K562 (cell line): ENCODE measurements around the gene LMLN. TPM values are rescaled to one million over a fixed set of nuclear protein-coding genes. Genes with fewer than 3 reads are reported as not detected.

ENCODE experiments used
- CCAR2 ChIP-seq: fragments of 200-400 bp; formaldehyde crosslinking; IDR thresholded peaks from 2 replicates; pipeline ENCODE4 v1.6.1; 2017; ENCODE audit warnings: mild to moderate bottlenecking, low read depth, low read length
- CCNT2 ChIP-seq: IDR thresholded peaks from 2 replicates; pipeline ENCODE4 v1.6.1; 2011; ENCODE audit warnings: borderline replicate concordance, low read depth, mild to moderate bottlenecking, moderate library complexity, mixed read lengths, low read length; ENCODE audit not compliant: insufficient read length; ENCODE audit errors: extremely low read depth
- CHD4 ChIP-seq: fragments of 200-600 bp; sonication (generic); IDR thresholded peaks from 3 replicates; pipeline ENCODE4 v1.6.1; 2012; ENCODE audit warnings: low read depth, mild to moderate bottlenecking, mixed read lengths, low read length, inconsistent platforms; ENCODE audit not compliant: insufficient read depth, insufficient replicate concordance, poor library complexity, severe bottlenecking
- CXXC5 ChIP-seq: fragments of 250-450 bp; sonication (Bioruptor Pico); IDR thresholded peaks from 2 replicates; pipeline ENCODE4 v1.8.0; 2022; ENCODE audit warnings: inconsistent platforms, mild to moderate bottlenecking, moderate library complexity
- ELF4 ChIP-seq: fragments of 450-650 bp; formaldehyde crosslinking; IDR thresholded peaks from 2 replicates; pipeline ENCODE4 v1.4.0; 2022; ENCODE audit warnings: missing genetic modification characterization
- GABPA ChIP-seq: fragments of 200-800 bp; sonication (Bioruptor generic); conservative IDR thresholded peaks from 2 replicates; pipeline ENCODE4 v1.6.1; 2016; ENCODE audit warnings: low read depth, missing genetic modification characterization, missing compliant biosample characterization
- GABPB1 ChIP-seq: sonication (generic); formaldehyde crosslinking; IDR thresholded peaks from 2 replicates; pipeline ENCODE4 v1.8.0; 2022; ENCODE audit warnings: mild to moderate bottlenecking, missing genetic modification reagents
- GTF2A2 ChIP-seq: IDR thresholded peaks from 2 replicates; pipeline ENCODE4 v1.6.1; 2016; ENCODE audit warnings: mild to moderate bottlenecking, missing genetic modification characterization, missing compliant biosample characterization
- HNRNPK ChIP-seq: fragments of 200-400 bp; formaldehyde crosslinking; IDR thresholded peaks from one replicate; pipeline ENCODE4 v1.6.1; 2018; ENCODE audit warnings: mild to moderate bottlenecking, low read depth, low read length; ENCODE audit not compliant: poor library complexity, severe bottlenecking
- NCOA2 ChIP-seq, 2 experiments: fragments of 450-650 bp; IDR thresholded peaks; 2 replicates each; pipeline ENCODE4 v1.6.1; 2018; ENCODE audit warnings: mild to moderate bottlenecking in 2 of 2, moderate library complexity in 1 of 2; ENCODE audit not compliant: partially characterized antibody in 2 of 2
- PPARD ChIP-seq: fragments of 250-450 bp; sonication (Bioruptor Pico); IDR thresholded peaks from 2 replicates; pipeline ENCODE4 v1.8.0; 2022; ENCODE audit warnings: inconsistent platforms, mild to moderate bottlenecking, moderate library complexity
- RFX1 ChIP-seq: fragments of 450-650 bp; IDR thresholded peaks from 2 replicates; pipeline ENCODE4 v1.6.1; 2016; ENCODE audit warnings: mild to moderate bottlenecking, moderate library complexity
- SLC30A9 ChIP-seq: fragments of 250-450 bp; sonication (Bioruptor Pico); IDR thresholded peaks from 2 replicates; pipeline ENCODE4 v1.8.0; 2022; ENCODE audit warnings: mild to moderate bottlenecking, moderate library complexity
- SRSF7 ChIP-seq: fragments of 200-400 bp; formaldehyde crosslinking; optimal IDR thresholded peaks from 2 replicates; pipeline ENCODE3; 2017; ENCODE audit warnings: mild to moderate bottlenecking, low read depth, low read length
- TCFL5 ChIP-seq: fragments of 250-450 bp; sonication (Bioruptor Pico); conservative IDR thresholded peaks from 2 replicates; pipeline ENCODE4 v1.6.1; 2021; ENCODE audit warnings: mild to moderate bottlenecking, moderate library complexity, matching md5 sums
- THRAP3 ChIP-seq: fragments of 450-650 bp; IDR thresholded peaks from 2 replicates; pipeline ENCODE4 v1.6.1; 2016; ENCODE audit warnings: mild to moderate bottlenecking, inconsistent platforms, borderline replicate concordance
- YBX1 ChIP-seq: fragments of 450-650 bp; IDR thresholded peaks from 2 replicates; pipeline ENCODE4 v1.7.1; 2016; ENCODE audit warnings: mild to moderate bottlenecking
- ZBTB17 ChIP-seq: fragments of 450-650 bp; formaldehyde crosslinking; IDR thresholded peaks from 2 replicates; pipeline ENCODE4 v1.4.0; 2020; ENCODE audit warnings: mild to moderate bottlenecking
- ZNF224 ChIP-seq: sonication (generic); formaldehyde crosslinking; IDR thresholded peaks from 2 replicates; pipeline ENCODE4 v1.8.0; 2022; ENCODE audit warnings: mild to moderate bottlenecking, missing genetic modification reagents
- ZNF384 ChIP-seq: IDR thresholded peaks from 2 replicates; pipeline ENCODE4 v1.6.1; 2012; ENCODE audit warnings: low read depth, low read length, improper control_type of control experiment
- polyA plus RNA-seq, 8 experiments: library from polyadenylated mRNA; depleted of rRNA in 4 of 8; stranded (reverse) in 5 of 8; unstranded in 3 of 8; fragments of >200 nt; fragmentation: Nextera tagmentation in 2 of 8; fragmentation: Illumina TruSeq in 1 of 8; extraction: Ambion mirVana in 2 of 8; extraction: Trizol in 1 of 8; gene quantifications; 2 replicates each; pipeline versions ENCODE4 v1.2.1 to v1.2.3, GENCODE V29; 2011 to 2014; ENCODE audit warnings: inconsistent platforms in 1 of 8, missing spikeins in 1 of 8
- total RNA-seq, 7 experiments: library from RNA; depleted of rRNA in 6 of 7; stranded (reverse); fragments of >200 nt in 6 of 7; fragmentation: Illumina TruSeq in 2 of 7; extraction: Trizol in 2 of 7; gene quantifications; 2 replicates each; pipeline versions ENCODE4 v1.2.1 to v1.2.3, GENCODE V29; 2011 to 2021; ENCODE audit warnings: low replicate concordance in 1 of 7
- TF ChIP-seq, protein P1 (sequence below): fragments of 450-650 bp; formaldehyde crosslinking; IDR thresholded peaks from 2 replicates; pipeline ENCODE4 v1.4.0; 2022; ENCODE audit warnings: mild to moderate bottlenecking, moderate library complexity

The LMLN gene
- total and polyA plus RNA-seq, 9 of the 15 experiments (the other 6 are each of a cell fraction or from before 2014, with no cell fraction given), result 2.2 to 15.9 (median 6.9) TPM

DNA sequence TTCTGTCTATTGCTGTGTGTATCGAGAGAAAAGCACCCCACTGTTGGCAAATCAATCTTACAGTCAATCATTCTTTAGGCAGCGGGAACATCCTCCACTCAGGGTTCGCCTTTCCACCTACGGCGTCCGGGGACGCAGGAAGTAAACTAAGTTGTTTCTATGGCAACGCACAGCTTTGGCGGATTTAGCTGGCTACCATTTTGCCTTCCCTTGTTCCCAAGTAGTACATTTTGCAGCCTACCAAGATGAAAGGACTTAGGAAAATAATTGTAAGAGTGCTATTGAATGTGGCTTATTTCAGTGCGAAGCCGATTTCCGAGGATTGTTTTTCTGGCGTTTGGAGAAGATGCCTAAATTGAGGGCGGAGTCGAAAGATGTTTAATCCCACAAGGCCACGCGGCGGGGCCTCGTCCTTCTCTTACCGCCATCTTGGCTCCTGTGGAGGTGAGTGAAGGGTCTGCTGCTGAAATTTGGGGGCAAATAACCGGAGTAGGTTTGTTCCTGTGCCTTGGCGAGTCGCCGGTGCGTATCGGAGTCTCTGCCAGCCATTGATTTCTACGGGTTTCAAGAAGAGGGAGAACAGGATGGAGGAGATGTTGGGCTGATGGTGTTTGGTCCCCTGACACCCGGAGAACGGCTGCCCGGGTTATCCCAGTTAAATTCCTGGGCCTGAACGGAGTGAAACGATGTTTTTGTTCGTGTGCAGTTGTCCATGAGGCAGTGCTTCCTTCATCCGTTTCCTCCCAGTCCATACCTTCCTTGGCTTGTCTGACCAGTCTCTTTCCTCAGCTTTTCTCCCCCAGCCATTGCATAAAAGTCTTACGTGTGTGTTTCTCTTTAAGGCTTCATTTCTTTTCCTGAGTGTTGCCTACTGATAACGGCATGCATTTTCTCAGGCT lies 10.0 kb upstream of the LMLN start, which contains the start of gene RPL35A (continued):
- TF ChIP-seq PPARD (CRISPR knock-in tag) (no peak), YBX1 (no peak), GABPB1 (CRISPR knock-in tag) (peak; percentile 48), CCAR2 (no peak), TCFL5 (no peak), ZBTB17 (CRISPR knock-in tag) (no peak), ZNF224 (CRISPR knock-in tag) (no peak), THRAP3 (0 out of 2 replicates have a peak, but pooled peaks have one; percentile 22), CCNT2 (peak; percentile 16), ELF4 (CRISPR knock-in tag) (no peak), NCOA2 (IDR thresholded peaks at IDR 0.05; ENCODE audit: partially characterized antibody in 2 of 2) (peak in 1 of 2 experiments; percentile 98), SLC30A9 (no peak), GABPA (tag) (peak; percentile 94), CXXC5 (CRISPR knock-in tag) (peak; percentile 53), SRSF7 (no peak), RFX1 (peak; percentile 100), CHD4 (no peak), GTF2A2 (tag) (peak; percentile 28; the same call in 1 of the 2 replicates), HNRNPK (no peak), ZNF384 (no peak)
- TF ChIP-seq, protein P1, sequence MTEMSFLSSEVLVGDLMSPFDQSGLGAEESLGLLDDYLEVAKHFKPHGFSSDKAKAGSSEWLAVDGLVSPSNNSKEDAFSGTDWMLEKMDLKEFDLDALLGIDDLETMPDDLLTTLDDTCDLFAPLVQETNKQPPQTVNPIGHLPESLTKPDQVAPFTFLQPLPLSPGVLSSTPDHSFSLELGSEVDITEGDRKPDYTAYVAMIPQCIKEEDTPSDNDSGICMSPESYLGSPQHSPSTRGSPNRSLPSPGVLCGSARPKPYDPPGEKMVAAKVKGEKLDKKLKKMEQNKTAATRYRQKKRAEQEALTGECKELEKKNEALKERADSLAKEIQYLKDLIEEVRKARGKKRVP (CRISPR knock-in tag), result 0 out of 2 replicates have a peak, but pooled peaks have one; percentile 3
